AG04449 (cell line): ENCODE results near the gene DHFR2.

Experiments
- CTCF ChIA-PET: fragments of 350-600 bp; formaldehyde crosslinking; extraction: SDS; loops from one replicate; lab custom pipeline; 2021; ENCODE audit warnings: antibody characterized with exemption; lab: Yijun Ruan, JAX
- POLR2A ChIA-PET: fragments of 400-600, 350-600 bp; formaldehyde crosslinking; extraction: SDS; loops from one replicate; lab custom pipeline; 2020; ENCODE audit warnings: antibody characterized with exemption, inconsistent platforms; lab: Yijun Ruan, JAX
- DNase-seq: peaks from one replicate; pipeline ENCODE4 v3.0.0-alpha.2; 2010; ENCODE audit warnings: low read depth, low spot score
- H3K4me3 ChIP-seq: 2 replicates; pipeline ENCODE4 v1.5.1; 2011; ENCODE audit warnings: low read depth, mild to moderate bottlenecking, control low read depth, low read length
- CTCF ChIP-seq: IDR thresholded peaks from one replicate; pipeline ENCODE4 v1.5.1; 2011; ENCODE audit warnings: mild to moderate bottlenecking, moderate library complexity, low read length, control low read depth, inconsistent platforms; ENCODE audit not compliant: insufficient read depth; ENCODE audit errors: missing control alignments

DHFR2 gene

GRCh38 chr3:94069194-94069813 lies 6.6 kb upstream of the DHFR2 start:
- DNase-seq = no peak
- TF ChIP-seq CTCF = peak; percentile 5
- POLR2A ChIA-PET = no interaction called here
- no peak overlapping the region for H3K4me3 ChIP-seq
- CTCF ChIA-PET = interaction anchor here (0.9 to 9.0 kb wide), 29 partner anchors 11 to 96 kb away, joined by 3 to 216 read pairs (median 6); partner anchors contain the start of gene PROS1

- CTCF ChIA-PET = interaction anchor here (1.3 to 9.0 kb wide), 3 partner anchors 17 to 66 kb away, joined by 4 to 216 read pairs (median 5); no protein-coding TSS in a partner anchor
- TF ChIP-seq CTCF = no peak
- POLR2A ChIA-PET = no interaction called here
- no peak for DNase-seq
- H3K4me3 ChIP-seq = no peak overlapping the region
Measured at GRCh38 chr3:94066506-94067500, 4.1 kb upstream of the DHFR2 start.

- CTCF ChIA-PET = interaction anchor here (1.0 to 9.0 kb wide), 4 partner anchors 15 to 65 kb away, joined by 3 to 216 read pairs (median 4); no protein-coding TSS in a partner anchor
- POLR2A ChIA-PET = no interaction called here
- no peak for TF ChIP-seq CTCF
- no peak overlapping the region for H3K4me3 ChIP-seq
- DNase-seq = no peak
Measured at GRCh38 chr3:94065819-94066480, 3.2 kb upstream of the DHFR2 start.

- CTCF ChIA-PET = interaction anchor here (1.0 to 9.0 kb wide), 3 partner anchors 16 to 64 kb away, joined by 3 to 216 read pairs (median 3); no protein-coding TSS in a partner anchor
- POLR2A ChIA-PET = no interaction called here
Measured at GRCh38 chr3:94065122-94065521, 2.4 kb upstream of the DHFR2 start.

GRCh38 chr3:94064243-94064860 lies 1.6 kb upstream of the DHFR2 start:
- ChIA-PET CTCF (interaction anchor here (1.6 to 9.0 kb wide), 2 partner anchors 26 to 64 kb away, joined by 3 to 216 read pairs; no protein-coding TSS in a partner anchor), POLR2A (no interaction called here)
- no peak for DNase-seq
- TF ChIP-seq CTCF = no peak
- H3K4me3 ChIP-seq = peak overlapping the region; percentile 65

More at GRCh38 chr3:94065122-94065521, 2.4 kb upstream of the DHFR2 start:
- TF ChIP-seq CTCF = no peak
- DNase-seq = no peak
- H3K4me3 ChIP-seq = no peak overlapping the region
